Left ventricle myocardium inferior (tissue), 1 donor: ENCODE measurements around the gene ZNF43. TPM values are rescaled to one million over a fixed set of nuclear protein-coding genes. Genes with fewer than 3 reads are reported as not detected.

Experiments
- DNase-seq: peaks from one replicate; pipeline ENCODE4 v3.0.0-alpha.2; 2020
- H3K27ac ChIP-seq: fragments of 200-600 bp; replicated peaks from 2 replicates; pipeline ENCODE4 v1.8.0; 2021
- H3K27me3 ChIP-seq: fragments of 200-600 bp; 2 replicates; pipeline ENCODE4 v1.8.0; 2021; ENCODE audit warnings: low read depth
- H3K36me3 ChIP-seq: fragments of 200-600 bp; 2 replicates; pipeline ENCODE4 v1.8.0; 2021
- H3K4me1 ChIP-seq: fragments of 200-600 bp; 2 replicates; pipeline ENCODE4 v1.8.0; 2021
- H3K4me3 ChIP-seq: fragments of 200-600 bp; 2 replicates; pipeline ENCODE4 v1.8.0; 2021; ENCODE audit warnings: mild to moderate bottlenecking, moderate library complexity
- H3K9me3 ChIP-seq: fragments of 200-600 bp; replicated peaks from 2 replicates; pipeline ENCODE4 v1.8.0; 2021
- CTCF ChIP-seq: fragments of 200-600 bp; IDR thresholded peaks from 2 replicates; pipeline ENCODE4 v1.8.0; 2021; ENCODE audit warnings: antibody characterized with exemption, mild to moderate bottlenecking, borderline replicate concordance
- intact Hi-C: fragments of 100-400 bp; cut with micrococcal nuclease; formaldehyde crosslinking; loops from one replicate; pipeline ENCODE4 v1.11.0; 2022
- total RNA-seq: library from RNA; stranded (reverse); fragmentation: NEBNext Ultra II Directional; extraction: Animal tissue kit (Norgen Biotek cat#: 25700); gene quantifications from one replicate; pipeline ENCODE4 v1.2.1, GENCODE V29; 2021
- donor health status: DM: no; HTN: yes; CAD: no; lungs with severe emphysema.

ZNF43 gene
- total RNA-seq, 1 donor from 2014 or later: 5.1 TPM

GRCh38 chr19:21848706-21849105 is 12.7 kb upstream of the ZNF43 start:
- Histone ChIP-seq H3K36me3 (peaks cover 11% of the 10 kb centered on the region), H3K27me3 (no peaks in the 10 kb centered on the region), H3K9me3 (no peaks in the 10 kb centered on the region), H3K27ac (no peak overlapping the region), H3K4me1 (peaks cover 19% of the 10 kb centered on the region), H3K4me3 (no peak overlapping the region)
- intact Hi-C loops: no loop called here
- TF ChIP-seq CTCF: no peak
- no peak for DNase-seq

DNA sequence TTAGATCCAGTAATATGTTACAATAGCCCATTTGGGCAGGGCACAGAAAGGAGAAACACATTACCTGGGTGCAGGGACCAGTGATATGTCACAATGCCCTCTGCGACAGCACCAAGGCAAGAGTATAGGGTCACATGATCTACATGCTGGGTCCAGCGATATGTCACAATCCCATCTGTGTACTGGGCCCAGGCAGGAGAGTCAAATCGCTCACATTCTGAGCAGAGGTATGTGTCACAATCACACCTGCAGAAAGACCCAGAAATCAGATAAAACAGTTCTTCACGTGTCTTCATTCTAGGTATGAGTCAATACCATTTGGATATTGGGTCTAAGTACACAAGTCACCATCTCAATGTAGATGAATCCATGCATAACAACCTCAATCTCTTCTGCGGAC is 7.1 kb upstream of the ZNF43 start:
- TF ChIP-seq CTCF: no peak
- no peak for DNase-seq
- Histone ChIP-seq H3K9me3 (no peaks in the 10 kb centered on the region), H3K4me3 (no peak overlapping the region), H3K4me1 (no peaks in the 10 kb centered on the region), H3K36me3 (peaks cover 48% of the 10 kb centered on the region), H3K27me3 (no peaks in the 10 kb centered on the region), H3K27ac (no peak overlapping the region)
- intact Hi-C loops: no loop called here

GRCh38 chr19:21841488-21842097 is 5.6 kb upstream of the ZNF43 start:
- peaks cover 48% of the 10 kb centered on the region for H3K36me3 ChIP-seq
- H3K4me1 ChIP-seq: peaks cover 2% of the 10 kb centered on the region
- no peak for TF ChIP-seq CTCF
- no peak for DNase-seq
- no peaks in the 10 kb centered on the region for H3K27me3 ChIP-seq
- no peaks in the 10 kb centered on the region for H3K9me3 ChIP-seq
- no peak overlapping the region for H3K27ac ChIP-seq
- H3K4me3 ChIP-seq: no peak overlapping the region
- intact Hi-C loops: no loop called here

DNA sequence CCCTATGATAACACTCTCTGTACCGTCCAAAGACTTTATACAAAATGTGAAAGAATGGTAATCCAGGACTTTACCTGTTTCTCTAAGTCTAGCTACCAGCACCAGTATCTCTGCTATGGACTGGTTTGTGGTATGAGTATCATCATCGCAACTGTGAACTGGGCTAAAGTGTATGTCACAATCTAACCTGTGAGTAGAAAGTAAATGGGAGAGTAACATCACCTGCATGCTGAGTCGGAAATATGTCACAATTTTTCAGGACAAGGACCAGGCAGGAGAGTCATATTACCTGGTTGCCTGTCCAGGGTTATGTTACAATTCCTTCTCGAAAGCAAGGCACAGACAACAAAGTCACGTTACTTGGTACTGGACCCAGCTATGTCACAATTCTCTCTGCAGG is 5.1 kb upstream of the ZNF43 start:
- no peaks in the 10 kb centered on the region for H3K27me3 ChIP-seq
- no peak overlapping the region for H3K4me3 ChIP-seq
- no peak for TF ChIP-seq CTCF
- H3K4me1 ChIP-seq: peaks cover 6% of the 10 kb centered on the region
- no peak for DNase-seq
- no peaks in the 10 kb centered on the region for H3K9me3 ChIP-seq
- intact Hi-C loops: no loop called here
- H3K27ac ChIP-seq: no peak overlapping the region
- peaks cover 48% of the 10 kb centered on the region for H3K36me3 ChIP-seq

GRCh38 chr19:21839976-21840375 is 4.0 kb upstream of the ZNF43 start:
- intact Hi-C loops: no loop called here
- H3K36me3 ChIP-seq: peaks cover 45% of the 10 kb centered on the region
- H3K4me3 ChIP-seq: no peak overlapping the region
- H3K9me3 ChIP-seq: no peaks in the 10 kb centered on the region
- peaks cover 15% of the 10 kb centered on the region for H3K4me1 ChIP-seq
- H3K27me3 ChIP-seq: no peaks in the 10 kb centered on the region
- DNase-seq: no peak
- no peak for TF ChIP-seq CTCF
- H3K27ac ChIP-seq: no peak overlapping the region
